Fibroblast of gingiva (primary cell): ENCODE results near the gene GOLGA6L6.
"Not testable (repeated sequence)": the region's sequence is repeated elsewhere in the genome, so short reads cannot be mapped to it uniquely, and the experiment has no call there.

Experiments
- DNase-seq: peaks from one replicate; pipeline ENCODE4 v3.0.0-alpha.2; 2011; ENCODE audit warnings: low read depth

GOLGA6L6 gene, protein sequence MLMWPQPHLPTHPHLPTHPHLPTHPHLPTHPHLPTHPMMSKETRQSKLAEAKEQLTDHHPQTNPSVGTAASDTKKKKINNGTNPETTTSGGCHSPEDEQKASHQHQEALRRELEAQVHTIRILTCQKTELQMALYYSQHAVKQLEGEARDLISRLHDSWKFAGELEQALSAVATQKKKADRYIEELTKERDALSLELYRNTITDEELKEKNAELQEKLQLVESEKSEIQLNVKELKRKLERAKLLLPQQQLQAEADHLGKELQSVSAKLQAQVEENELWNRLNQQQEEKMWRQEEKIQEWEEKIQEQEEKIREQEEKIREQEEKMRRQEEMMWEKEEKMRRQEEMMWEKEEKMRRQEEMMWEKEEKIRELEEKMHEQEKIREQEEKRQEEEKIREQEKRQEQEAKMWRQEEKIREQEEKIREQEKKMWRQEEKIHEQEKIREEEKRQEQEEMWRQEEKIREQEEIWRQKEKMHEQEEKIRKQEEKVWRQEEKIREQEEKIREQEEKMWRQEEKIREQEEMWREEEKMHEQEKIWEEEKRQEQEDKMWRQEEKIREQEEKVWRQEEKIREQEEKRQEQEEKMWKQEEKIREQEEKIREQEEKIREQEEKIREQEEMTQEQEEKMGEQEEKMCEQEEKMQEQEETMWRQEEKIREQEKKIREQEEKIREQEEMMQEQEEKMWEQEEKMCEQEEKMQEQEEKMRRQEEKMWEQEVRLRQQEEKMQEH

GRCh38 chr15:20541700-20542099 lies at the start of gene GOLGA6L6:
Gene GOLGA6L6, minus strand, starts transcription at chr15:20541800. Its CDS starts 91 bp downstream, at chr15:20541709.
- not testable (repeated sequence) for DNase-seq

- not testable (repeated sequence) for DNase-seq
Observed at GRCh38 chr15:20590069-20590468, 48.5 kb upstream of the GOLGA6L6 start.

DNA sequence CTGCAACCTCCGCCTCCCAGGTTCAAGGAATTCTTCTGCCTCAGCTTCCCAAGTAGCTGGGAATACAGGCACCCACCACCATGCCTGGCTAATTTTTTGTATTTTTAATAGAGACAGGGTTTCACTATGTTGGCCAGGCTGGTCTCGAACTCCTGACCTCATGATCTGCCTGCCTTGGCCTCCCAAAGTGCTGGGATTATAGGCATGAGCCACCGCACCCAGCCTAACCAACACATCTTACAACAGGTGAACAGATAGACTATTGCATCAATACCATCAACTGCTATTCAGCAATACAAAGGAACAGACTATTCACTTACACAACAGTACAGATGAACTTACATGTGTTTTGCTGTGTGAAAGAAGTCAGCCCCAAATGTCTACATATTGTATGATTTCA lies 45.2 kb upstream of the GOLGA6L6 start:
- not testable (repeated sequence) for DNase-seq

- DNase-seq: not testable (repeated sequence)
Observed at GRCh38 chr15:20582726-20583115, 41.1 kb upstream of the GOLGA6L6 start.

- not testable (repeated sequence) for DNase-seq
Observed at GRCh38 chr15:20582109-20582725, 40.6 kb upstream of the GOLGA6L6 start.

GRCh38 chr15:20581261-20582108 lies 39.9 kb upstream of the GOLGA6L6 start:
- not testable (repeated sequence) for DNase-seq

DNA sequence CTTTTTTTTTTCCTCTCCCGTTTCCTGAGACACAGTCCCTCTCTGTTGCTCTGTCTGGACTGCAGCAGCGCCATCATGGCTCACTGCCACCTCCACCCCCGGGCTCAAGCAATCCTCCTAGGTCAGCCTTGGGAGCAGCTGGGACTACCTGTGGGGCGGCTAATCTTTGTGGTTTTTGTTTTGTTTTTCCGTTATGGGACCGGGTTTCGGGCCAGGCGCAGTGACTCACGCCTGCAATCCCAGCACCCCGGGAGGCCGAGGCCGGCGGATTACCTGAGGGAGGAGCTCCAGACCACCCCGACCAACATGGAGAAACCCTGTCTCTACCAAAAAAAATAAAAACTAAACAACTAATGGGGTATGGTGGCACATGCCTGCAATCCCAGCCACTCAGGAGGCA lies 38.1 kb upstream of the GOLGA6L6 start:
- not testable (repeated sequence) for DNase-seq

DNA sequence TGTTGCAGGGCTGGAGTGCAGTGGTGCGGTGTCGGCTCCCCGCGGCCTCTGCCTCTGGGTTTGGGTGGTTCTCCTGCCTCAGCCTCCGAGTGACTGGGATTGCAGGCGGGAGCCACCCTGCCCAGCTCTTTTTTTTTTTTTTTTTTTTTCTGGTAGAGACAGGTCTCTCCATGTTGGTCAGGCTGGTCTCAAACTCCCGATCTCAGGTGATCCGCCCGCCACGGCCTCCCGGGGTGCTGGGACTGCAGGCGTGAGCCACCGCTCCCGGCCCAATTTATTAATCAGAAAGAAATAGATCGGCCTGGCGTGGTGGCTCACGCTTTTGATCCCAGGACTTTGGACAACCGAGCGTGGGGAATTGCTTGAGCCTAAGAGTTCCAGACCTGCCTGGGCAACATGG lies 9.7 kb upstream of the GOLGA6L6 start:
- not testable (repeated sequence) for DNase-seq

GRCh38 chr15:20505926-20506658 lies 35.5 kb downstream of the GOLGA6L6 start:
- DNase-seq: not testable (repeated sequence)

GRCh38 chr15:20502839-20503238 lies 38.8 kb downstream of the GOLGA6L6 start:
- not testable (repeated sequence) for DNase-seq

GRCh38 chr15:20501512-20502222 lies 39.9 kb downstream of the GOLGA6L6 start:
- not testable (repeated sequence) for DNase-seq

GRCh38 chr15:20497781-20498180 lies 43.8 kb downstream of the GOLGA6L6 start:
- DNase-seq: not testable (repeated sequence)

- DNase-seq: not testable (repeated sequence)
Observed at GRCh38 chr15:20493035-20493434, 48.6 kb downstream of the GOLGA6L6 start.

GRCh38 chr15:20492598-20492997 lies 49.0 kb downstream of the GOLGA6L6 start:
- DNase-seq: not testable (repeated sequence)

- DNase-seq: not testable (repeated sequence)
Observed at GRCh38 chr15:20489320-20489719, 52.3 kb downstream of the GOLGA6L6 start.
